ENCODE results near the gene PSMD6.

DNA sequence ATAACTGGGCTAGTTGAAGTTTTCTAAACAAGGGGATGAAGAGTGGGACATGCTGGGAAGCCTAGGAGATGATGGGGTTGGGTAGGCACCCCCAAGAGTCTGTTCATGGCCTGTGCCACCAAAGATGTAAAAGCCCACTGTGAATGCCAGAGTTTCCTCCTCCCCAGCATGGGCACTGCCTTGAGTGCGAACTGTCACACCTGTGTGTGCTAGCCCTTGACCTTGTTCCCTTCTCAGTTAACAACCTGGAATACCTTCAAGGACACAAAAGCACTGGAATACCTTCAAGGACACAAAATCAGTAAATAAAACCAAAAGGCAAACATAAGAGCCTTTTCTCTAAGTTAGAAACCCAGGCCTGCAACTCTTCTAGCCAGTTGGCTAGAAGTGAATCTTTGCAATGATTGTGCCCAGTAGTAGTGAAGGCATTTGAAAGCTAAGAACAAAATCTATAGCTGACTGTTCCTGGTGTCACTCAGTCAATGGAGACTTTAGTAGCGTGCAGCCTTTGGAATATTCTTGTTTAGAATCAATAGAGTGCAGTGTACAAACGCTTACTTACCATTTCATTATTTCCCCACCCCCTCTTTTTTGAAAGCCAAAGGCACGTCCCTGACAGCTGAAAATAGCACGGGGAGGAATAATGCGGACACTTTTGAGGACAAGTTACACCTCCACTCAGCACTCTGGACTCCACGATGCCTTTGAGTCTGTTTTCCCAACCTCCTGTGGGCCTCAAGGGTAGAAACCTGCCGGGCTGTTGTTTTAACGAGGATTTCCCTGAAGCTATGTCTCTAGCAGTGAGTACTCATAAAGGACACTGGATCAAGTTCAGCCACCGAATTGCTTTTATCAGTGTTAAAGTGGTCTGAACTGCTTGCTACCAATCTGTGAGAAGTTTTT lies 24.2 kb downstream of the PSMD6 start:
- TF ChIP-seq POLR2A (IDR thresholded peaks at IDR 0.05; ENCODE audit: extremely low read depth, insufficient read length): no peak
- TF ChIP-seq, protein P1, sequence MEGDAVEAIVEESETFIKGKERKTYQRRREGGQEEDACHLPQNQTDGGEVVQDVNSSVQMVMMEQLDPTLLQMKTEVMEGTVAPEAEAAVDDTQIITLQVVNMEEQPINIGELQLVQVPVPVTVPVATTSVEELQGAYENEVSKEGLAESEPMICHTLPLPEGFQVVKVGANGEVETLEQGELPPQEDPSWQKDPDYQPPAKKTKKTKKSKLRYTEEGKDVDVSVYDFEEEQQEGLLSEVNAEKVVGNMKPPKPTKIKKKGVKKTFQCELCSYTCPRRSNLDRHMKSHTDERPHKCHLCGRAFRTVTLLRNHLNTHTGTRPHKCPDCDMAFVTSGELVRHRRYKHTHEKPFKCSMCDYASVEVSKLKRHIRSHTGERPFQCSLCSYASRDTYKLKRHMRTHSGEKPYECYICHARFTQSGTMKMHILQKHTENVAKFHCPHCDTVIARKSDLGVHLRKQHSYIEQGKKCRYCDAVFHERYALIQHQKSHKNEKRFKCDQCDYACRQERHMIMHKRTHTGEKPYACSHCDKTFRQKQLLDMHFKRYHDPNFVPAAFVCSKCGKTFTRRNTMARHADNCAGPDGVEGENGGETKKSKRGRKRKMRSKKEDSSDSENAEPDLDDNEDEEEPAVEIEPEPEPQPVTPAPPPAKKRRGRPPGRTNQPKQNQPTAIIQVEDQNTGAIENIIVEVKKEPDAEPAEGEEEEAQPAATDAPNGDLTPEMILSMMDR (IDR thresholded peaks at IDR 0.05; ENCODE audit: low read depth, low read length): no peak
